Caco-2 (cell line): ENCODE measurements around the gene SPOCK1. TPM values are rescaled to one million over a fixed set of nuclear protein-coding genes. Genes with fewer than 3 reads are reported as not detected.

ENCODE experiments used
- BruUV-seq: library from RNA; stranded (reverse); fragments of 400-500 nt; replicated peaks from 2 replicates; lab custom pipeline; 2021; lab: Mats Ljungman, UMichigan
- CTCF ChIA-PET: fragments of 300-600 bp; sonication (Branson Sonifier 250); formaldehyde crosslinking; loops from one replicate; lab custom pipeline; 2022; ENCODE audit warnings: antibody characterized with exemption; lab: Charles Lee
- POLR2A ChIA-PET: fragments of 300-600 bp; sonication (Branson Sonifier 250); formaldehyde crosslinking; loops from one replicate; lab custom pipeline; 2022; ENCODE audit warnings: antibody characterized with exemption; lab: Charles Lee
- DNase-seq, 2 experiments: peaks; one replicate each; pipeline versions ENCODE4 v3.0.0 to v3.0.0-alpha.2; 2020 to 2022
- H3K27me3 ChIP-seq: replicated peaks from 2 replicates; pipeline ENCODE4 v1.6.0; 2011; ENCODE audit warnings: low read length; ENCODE audit not compliant: control insufficient read depth, insufficient read depth
- H3K36me3 ChIP-seq: 2 replicates; pipeline ENCODE4 v1.5.1; 2011; ENCODE audit warnings: low read length; ENCODE audit not compliant: control insufficient read depth, insufficient read depth
- H3K4me1 ChIP-seq: fragments of 250-450 bp; sonication (Bioruptor Pico); 2 replicates; pipeline ENCODE4 v1.5.1; 2020; ENCODE audit warnings: mild to moderate bottlenecking
- H3K4me3 ChIP-seq: 2 replicates; pipeline ENCODE4 v1.5.1; 2011; ENCODE audit warnings: low read depth, mild to moderate bottlenecking, control low read depth, low read length
- H3K9me3 ChIP-seq: fragments of 250-450 bp; sonication (Bioruptor Pico); 2 replicates; pipeline ENCODE4 v1.5.1; 2020; ENCODE audit warnings: mild to moderate bottlenecking, moderate library complexity
- H3K27ac Mint-ChIP-seq: one replicate; pipeline ENCODE4 v1.8.0; 2022; ENCODE audit warnings: mixed read lengths; ENCODE audit not compliant: unreplicated experiment
- H3K27me3 Mint-ChIP-seq: one replicate; pipeline ENCODE4 v1.8.0; 2022; ENCODE audit warnings: mixed read lengths; ENCODE audit not compliant: insufficient read depth, unreplicated experiment
- H3K36me3 Mint-ChIP-seq: one replicate; pipeline ENCODE4 v1.8.0; 2022; ENCODE audit warnings: mild to moderate bottlenecking, mixed read lengths; ENCODE audit not compliant: insufficient read depth, unreplicated experiment
- H3K4me1 Mint-ChIP-seq: one replicate; pipeline ENCODE4 v1.8.0; 2022; ENCODE audit warnings: low read depth, mixed read lengths; ENCODE audit not compliant: unreplicated experiment
- H3K4me3 Mint-ChIP-seq: one replicate; pipeline ENCODE4 v1.8.0; 2022; ENCODE audit warnings: mild to moderate bottlenecking, moderate library complexity, mixed read lengths; ENCODE audit not compliant: unreplicated experiment
- H3K9me3 Mint-ChIP-seq: one replicate; pipeline ENCODE4 v1.8.0; 2022; ENCODE audit warnings: mixed read lengths; ENCODE audit not compliant: unreplicated experiment
- CTCF ChIP-seq, 2 experiments: fragments of 200-600 bp in 1 of 2; IDR thresholded peaks; 1 replicate in 1 of 2; 2 replicates in 1 of 2; pipeline versions ENCODE4 v1.5.1 to v1.8.0; 2011 to 2022; ENCODE audit warnings: antibody characterized with exemption in 1 of 2, control low read depth in 1 of 2, inconsistent platforms in 1 of 2, low read depth in 1 of 2, low read length in 1 of 2, mild to moderate bottlenecking in 1 of 2, moderate library complexity in 1 of 2; ENCODE audit not compliant: insufficient read depth in 1 of 2, severe bottlenecking in 1 of 2, unreplicated experiment in 1 of 2
- intact Hi-C: fragments of 100-400 bp; cut with micrococcal nuclease; formaldehyde crosslinking; loops from one replicate; pipeline ENCODE4 v1.10.0; 2022; ENCODE audit not compliant: unreplicated experiment
- total RNA-seq: library from RNA; stranded (reverse); gene quantifications from 2 replicates; pipeline ENCODE4 v1.2.3, GENCODE V29; 2022

The SPOCK1 gene
- total RNA-seq, 1 experiment from 2014 or later = not detected

- BruUV-seq = no TSS peak
- Mint-ChIP-seq H3K4me3 (no peak overlapping the region), H3K36me3 (no peaks in the 10 kb centered on the region), H3K27me3 (no peaks in the 10 kb centered on the region), H3K9me3 (no peaks in the 10 kb centered on the region), H3K4me1 (peaks cover 13% of the 10 kb centered on the region), H3K27ac (no peak overlapping the region)
- intact Hi-C loops = no loop called here
- DNase-seq = no peak
- no peaks in the 10 kb centered on the region for H3K27me3 ChIP-seq
- no peaks in the 10 kb centered on the region; the same call in 1 of the 2 replicates for H3K4me1 ChIP-seq
- no peaks in the 10 kb centered on the region for H3K36me3 ChIP-seq
- ChIA-PET POLR2A (no interaction called here), CTCF (interaction anchor here (1.8 kb wide), 1 partner anchor 143 kb away, joined by 7 read pairs; no protein-coding TSS in a partner anchor)
- no peak for TF ChIP-seq CTCF (IDR thresholded peaks at IDR 0.05; ENCODE audit: insufficient read depth in 1 of 2, low read depth in 1 of 2, low read length in 1 of 2, severe bottlenecking in 1 of 2, unreplicated experiment in 1 of 2)
- no peak overlapping the region for H3K4me3 ChIP-seq
- no peaks in the 10 kb centered on the region for H3K9me3 ChIP-seq
Measured at GRCh38 chr5:137217599-137218200, 281.4 kb downstream of the SPOCK1 start.

GRCh38 chr5:137216976-137217598 lies 282.0 kb downstream of the SPOCK1 start:
- H3K9me3 Mint-ChIP-seq = no peaks in the 10 kb centered on the region

GRCh38 chr5:137215780-137216179 lies 283.3 kb downstream of the SPOCK1 start:
- Mint-ChIP-seq H3K27ac (no peak overlapping the region), H3K4me3 (no peak overlapping the region), H3K4me1 (peaks cover 13% of the 10 kb centered on the region), H3K27me3 (no peaks in the 10 kb centered on the region), H3K9me3 (no peaks in the 10 kb centered on the region), H3K36me3 (no peaks in the 10 kb centered on the region)
- Histone ChIP-seq H3K9me3 (no peaks in the 10 kb centered on the region), H3K4me3 (no peak overlapping the region), H3K36me3 (no peaks in the 10 kb centered on the region), H3K27me3 (no peaks in the 10 kb centered on the region), H3K4me1 (no peaks in the 10 kb centered on the region; the same call in 1 of the 2 replicates)
- ChIA-PET CTCF (no interaction called here), POLR2A (no interaction called here)
- intact Hi-C loops = no loop called here
- DNase-seq = no peak
- no peak for TF ChIP-seq CTCF (IDR thresholded peaks at IDR 0.05; ENCODE audit: insufficient read depth in 1 of 2, low read depth in 1 of 2, low read length in 1 of 2, severe bottlenecking in 1 of 2, unreplicated experiment in 1 of 2)
- BruUV-seq = no TSS peak

More at GRCh38 chr5:137216976-137217598, 282.0 kb downstream of the SPOCK1 start:
- no peak for DNase-seq
- no TSS peak for BruUV-seq
- ChIA-PET POLR2A (no interaction called here), CTCF (interaction anchor here (1.8 kb wide), 1 partner anchor 142 kb away, joined by 7 read pairs; no protein-coding TSS in a partner anchor)
- Histone ChIP-seq H3K4me3 (no peak overlapping the region), H3K36me3 (no peaks in the 10 kb centered on the region), H3K4me1 (no peaks in the 10 kb centered on the region; the same call in 1 of the 2 replicates), H3K9me3 (no peaks in the 10 kb centered on the region), H3K27me3 (no peaks in the 10 kb centered on the region)
- intact Hi-C loops = no loop called here
- H3K27ac Mint-ChIP-seq = no peak overlapping the region
- no peak overlapping the region for H3K4me3 Mint-ChIP-seq
- no peak for TF ChIP-seq CTCF (IDR thresholded peaks at IDR 0.05; ENCODE audit: insufficient read depth in 1 of 2, low read depth in 1 of 2, low read length in 1 of 2, severe bottlenecking in 1 of 2, unreplicated experiment in 1 of 2)
- no peaks in the 10 kb centered on the region for H3K27me3 Mint-ChIP-seq
- H3K36me3 Mint-ChIP-seq = no peaks in the 10 kb centered on the region
- H3K4me1 Mint-ChIP-seq = peaks cover 13% of the 10 kb centered on the region
